ENCODE results near the gene FLT3. TPM values are rescaled to one million over a fixed set of nuclear protein-coding genes. Genes with fewer than 3 reads are reported as not detected.
"Not testable (repeated sequence)": the region's sequence is repeated elsewhere in the genome, so short reads cannot be mapped to it uniquely, and the experiment has no call there.

Gene FLT3
- total RNA-seq, 2 experiments from 2014 or later: not detected

DNA sequence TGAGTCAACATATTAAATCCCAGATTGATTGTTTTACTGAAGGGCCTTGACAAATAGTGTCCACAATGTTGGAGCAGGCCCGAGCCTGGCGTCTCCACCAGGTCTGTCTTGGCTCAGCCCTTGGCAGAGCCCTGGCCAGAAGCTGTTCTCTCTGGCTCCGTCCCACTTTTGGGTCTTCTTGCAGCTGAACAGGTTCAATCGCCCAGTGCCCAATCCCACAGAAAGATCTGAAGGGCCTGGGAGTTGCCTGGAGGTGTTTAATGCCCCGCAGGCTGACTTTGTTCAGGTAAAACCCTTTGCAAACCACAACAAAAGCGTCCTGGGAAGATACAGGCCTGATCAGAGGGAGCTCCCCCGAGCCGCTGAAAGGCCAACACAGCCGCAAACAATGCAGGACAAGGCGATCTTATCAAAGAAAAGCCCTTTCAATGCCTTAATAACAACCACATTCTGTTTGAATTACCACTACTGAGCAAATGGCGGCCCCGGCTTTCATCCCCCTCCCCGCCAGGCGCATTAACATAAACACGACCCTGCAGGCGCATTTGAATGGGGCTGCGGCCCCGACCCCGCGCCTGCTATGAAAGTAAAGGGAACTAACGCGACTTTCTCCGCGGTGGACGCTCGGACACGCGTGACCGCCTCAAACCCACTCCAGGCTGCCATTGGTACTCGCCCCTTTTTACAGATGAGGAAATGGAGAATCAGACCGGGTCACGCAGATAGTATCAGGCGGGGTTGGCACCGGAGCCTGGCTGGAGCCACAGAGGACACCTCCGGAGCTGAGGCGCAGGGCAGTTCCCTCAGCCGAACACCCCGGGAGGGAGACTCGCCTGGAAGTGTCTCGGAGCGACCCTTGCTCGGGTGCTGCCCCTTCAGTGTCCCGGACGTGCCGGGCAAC is 134.4 kb downstream of the FLT3 start:
- ChIA-PET CTCF (interaction anchor here (1.1 kb wide), 1 partner anchor 18 kb away, joined by 5 read pairs; no protein-coding TSS in a partner anchor), POLR2A (no interaction called here)

- CTCF ChIA-PET: interaction anchor here (1.1 kb wide), 1 partner anchor 19 kb away, joined by 5 read pairs; no protein-coding TSS in a partner anchor
- POLR2A ChIA-PET: no interaction called here
These were observed 135.0 kb downstream of the FLT3 start for GRCh38 chr13:27965343-27965739.

GRCh38 chr13:27964741-27965323 is 135.5 kb downstream of the FLT3 start:
- ChIA-PET POLR2A (no interaction called here), CTCF (interaction anchor here (0.6 to 0.9 kb wide), 3 partner anchors 128 to 569 kb away, joined by 3 to 6 read pairs (median 3); no protein-coding TSS in a partner anchor)

DNA sequence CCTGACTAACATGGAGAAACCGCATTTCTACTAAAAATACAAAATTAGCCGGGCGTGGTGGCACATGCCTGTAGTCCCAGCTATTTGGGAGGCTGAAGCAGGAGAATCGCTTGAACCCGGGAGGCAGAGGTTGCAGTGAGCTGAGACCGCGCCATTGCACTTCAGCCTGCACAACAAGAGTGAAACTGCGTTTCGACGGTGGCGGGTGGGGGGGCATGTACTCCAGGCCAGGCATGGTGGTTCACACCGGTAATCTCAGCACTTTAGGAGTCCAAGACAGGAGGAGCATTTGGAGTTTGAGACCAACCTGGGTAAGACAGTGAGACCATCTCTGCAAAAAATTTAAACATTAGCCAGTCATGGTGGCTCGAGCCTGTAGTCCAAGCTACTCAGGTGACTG is 136.2 kb downstream of the FLT3 start:
- CTCF ChIA-PET: interaction anchor here (0.6 to 0.9 kb wide), 3 partner anchors 127 to 569 kb away, joined by 3 to 6 read pairs (median 3); no protein-coding TSS in a partner anchor
- POLR2A ChIA-PET: not testable (repeated sequence)

GRCh38 chr13:27963491-27963890 is 136.9 kb downstream of the FLT3 start:
- POLR2A ChIA-PET: no interaction called here
- CTCF ChIA-PET: no interaction called here

DNA sequence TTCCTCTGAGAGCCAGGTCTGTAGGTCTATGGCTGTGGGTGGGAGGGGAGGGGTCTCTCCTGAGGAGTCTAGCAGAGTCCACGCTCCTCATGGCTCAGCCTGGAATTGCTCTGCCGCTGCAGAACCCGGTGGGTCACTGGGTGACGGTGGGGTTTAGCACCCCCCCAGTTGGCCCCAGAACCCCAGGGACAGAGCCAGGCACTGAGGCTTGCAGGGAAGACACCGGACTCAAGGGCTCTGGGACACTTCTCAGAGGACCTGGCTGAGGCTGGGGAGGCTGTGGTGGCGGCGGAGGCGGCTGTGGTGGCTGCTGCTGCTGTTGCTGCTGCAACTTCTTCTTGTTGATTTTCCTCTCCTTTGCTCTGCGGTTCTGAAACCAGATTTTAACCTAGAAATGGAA is 137.4 kb downstream of the FLT3 start:
- CTCF ChIA-PET: no interaction called here
- POLR2A ChIA-PET: no interaction called here

GRCh38 chr13:27962128-27962841 is 138.1 kb downstream of the FLT3 start:
- CTCF ChIA-PET: interaction anchor here (1.0 to 2.5 kb wide), 2 partner anchors 22 to 132 kb away, joined by 3 to 6 read pairs; no protein-coding TSS in a partner anchor
- POLR2A ChIA-PET: no interaction called here

GRCh38 chr13:27961227-27962085 is 138.9 kb downstream of the FLT3 start:
- ChIA-PET POLR2A (no interaction called here), CTCF (interaction anchor here (1.0 to 2.5 kb wide), 2 partner anchors 23 to 131 kb away, joined by 3 to 6 read pairs; no protein-coding TSS in a partner anchor)

DNA sequence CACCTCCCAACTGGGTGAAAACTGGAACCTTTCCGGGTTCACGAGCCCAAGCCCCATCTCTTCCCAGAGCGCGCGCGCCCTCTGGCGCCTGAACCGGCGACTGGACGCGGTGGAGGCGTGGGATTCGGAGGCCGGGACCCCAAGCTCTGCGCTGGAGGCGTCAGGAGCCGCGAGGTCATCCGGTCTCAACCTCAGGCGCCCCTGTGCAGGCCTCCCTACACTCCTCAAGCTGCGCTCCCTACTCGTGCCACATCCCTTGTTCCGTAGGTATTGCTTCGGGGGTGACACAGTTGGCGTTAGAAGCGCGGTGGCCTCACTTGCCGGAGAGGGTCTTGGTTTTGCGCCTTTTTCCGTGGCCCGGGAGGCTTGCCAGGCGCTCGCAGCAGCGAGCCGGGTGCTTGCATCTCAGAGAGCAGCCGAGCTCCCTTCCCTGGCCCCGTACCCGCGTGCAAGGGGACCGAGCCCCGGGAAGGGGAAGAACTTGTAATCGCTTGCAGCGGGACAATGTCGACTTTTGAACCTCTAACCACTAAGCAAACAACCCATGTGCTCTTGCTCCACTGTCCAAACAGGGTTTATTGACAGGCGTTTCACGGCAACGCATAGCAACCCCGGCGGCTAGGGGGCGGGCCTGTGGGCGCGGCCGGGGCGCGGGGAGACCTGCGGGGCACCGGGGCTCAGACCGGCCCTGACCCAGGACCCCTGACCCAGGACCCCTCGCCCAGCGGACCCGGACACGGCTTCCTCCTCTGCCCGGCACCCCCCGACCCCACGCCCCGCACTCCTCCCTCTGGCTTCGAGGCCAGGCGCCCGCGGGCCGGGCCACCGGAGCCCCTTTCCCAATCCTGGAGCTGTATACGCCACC is 139.8 kb downstream of the FLT3 start:
- CTCF ChIA-PET: interaction anchor here (2.5 kb wide), 1 partner anchor 130 kb away, joined by 6 read pairs; no protein-coding TSS in a partner anchor
- POLR2A ChIA-PET: no interaction called here

- ChIA-PET POLR2A (no interaction called here), CTCF (interaction anchor here (2.5 kb wide), 1 partner anchor 130 kb away, joined by 6 read pairs; no protein-coding TSS in a partner anchor)
These were observed 140.4 kb downstream of the FLT3 start for GRCh38 chr13:27959976-27960361.

DNA sequence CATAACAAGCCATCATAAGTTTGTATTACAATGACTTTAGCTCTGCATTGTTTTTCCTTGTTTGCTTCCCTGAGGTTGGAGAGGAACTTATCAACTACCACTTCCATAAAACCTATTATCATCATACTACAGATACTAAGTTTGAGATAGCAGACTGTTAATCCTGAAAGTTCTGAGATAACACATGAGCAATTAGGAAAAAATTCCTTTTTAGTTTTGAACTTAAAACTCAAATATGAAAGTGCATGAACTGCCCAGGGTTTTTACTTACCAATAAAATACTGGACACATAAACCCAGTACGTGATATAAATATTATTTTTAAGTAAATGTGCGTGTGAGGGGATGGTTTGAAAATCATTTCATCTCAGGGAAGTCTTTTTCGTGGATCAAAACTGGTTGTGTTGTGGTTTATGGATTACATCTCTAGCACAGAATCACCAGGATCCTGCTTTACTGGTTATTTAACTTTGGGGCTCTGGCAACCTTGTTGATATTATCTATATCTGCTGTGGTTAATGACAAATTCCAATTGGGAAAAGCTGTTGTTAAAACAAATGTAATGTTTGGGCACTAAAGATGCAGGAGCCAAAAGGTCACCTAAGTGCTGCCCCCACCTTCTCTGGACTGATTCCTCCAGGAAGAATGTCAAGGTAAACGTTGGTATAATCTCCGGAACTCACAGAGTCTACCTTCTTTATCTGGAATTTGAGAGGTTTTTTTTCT is 143.6 kb downstream of the FLT3 start:
- POLR2A ChIA-PET: no interaction called here

GRCh38 chr13:27955014-27955591 is 145.3 kb downstream of the FLT3 start:
- CTCF ChIA-PET: interaction anchor here (1.0 to 2.9 kb wide), 6 partner anchors 15 to 129 kb away, joined by 3 to 15 read pairs (median 4); no protein-coding TSS in a partner anchor
- POLR2A ChIA-PET: no interaction called here

More for the DNA sequence above, 143.6 kb downstream of the FLT3 start:
- CTCF ChIA-PET: interaction anchor here (0.7 to 1.0 kb wide), 2 partner anchors 19 to 27 kb away, joined by 3 read pairs; no protein-coding TSS in a partner anchor

DNA sequence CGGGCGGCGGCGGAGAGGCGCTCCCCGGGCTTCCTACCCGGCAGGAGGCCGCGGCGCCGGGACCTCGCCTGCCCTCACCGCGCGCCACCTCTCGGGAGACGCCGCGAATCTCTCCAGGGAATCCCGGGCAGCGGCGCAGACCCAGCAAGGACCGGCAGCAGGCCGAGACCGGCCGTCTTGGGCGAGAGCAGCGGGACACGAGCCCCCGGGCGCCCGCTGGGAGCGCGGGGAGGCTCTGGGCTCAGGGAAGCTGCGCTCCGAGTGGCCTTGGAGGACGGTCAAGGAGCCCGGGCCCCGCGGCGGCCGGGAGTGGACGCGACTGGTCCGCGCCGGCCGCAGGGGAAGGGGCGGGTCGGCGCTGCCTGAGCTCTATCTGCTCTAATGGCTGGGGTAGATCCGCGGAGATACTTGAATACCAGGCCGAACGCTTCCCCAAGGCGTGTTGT is 145.9 kb downstream of the FLT3 start:
- ChIA-PET POLR2A (no interaction called here), CTCF (interaction anchor here (0.7 to 2.9 kb wide), 17 partner anchors 13 to 712 kb away, joined by 3 to 15 read pairs (median 4); partner anchors contain the start of gene PDX1)

- CTCF ChIA-PET: interaction anchor here (0.6 to 2.9 kb wide), 20 partner anchors 12 to 711 kb away, joined by 3 to 15 read pairs (median 4); partner anchors contain the start of gene PDX1
- POLR2A ChIA-PET: no interaction called here
These were observed 146.5 kb downstream of the FLT3 start for GRCh38 chr13:27953676-27954405.
